HG02610 (cell line): ENCODE measurements around the gene CYRIA.
A peak's percentile ranks its signal among the peaks of the same experiment; 100 is the strongest.

Experiments used
- ATAC-seq: cut with Tn5 transposase; IDR thresholded peaks from one replicate; pipeline ENCODE4 v1.9.1; 2021; ENCODE audit warnings: mild to moderate bottlenecking, moderate library complexity; ENCODE audit not compliant: unreplicated experiment

Gene CYRIA

DNA sequence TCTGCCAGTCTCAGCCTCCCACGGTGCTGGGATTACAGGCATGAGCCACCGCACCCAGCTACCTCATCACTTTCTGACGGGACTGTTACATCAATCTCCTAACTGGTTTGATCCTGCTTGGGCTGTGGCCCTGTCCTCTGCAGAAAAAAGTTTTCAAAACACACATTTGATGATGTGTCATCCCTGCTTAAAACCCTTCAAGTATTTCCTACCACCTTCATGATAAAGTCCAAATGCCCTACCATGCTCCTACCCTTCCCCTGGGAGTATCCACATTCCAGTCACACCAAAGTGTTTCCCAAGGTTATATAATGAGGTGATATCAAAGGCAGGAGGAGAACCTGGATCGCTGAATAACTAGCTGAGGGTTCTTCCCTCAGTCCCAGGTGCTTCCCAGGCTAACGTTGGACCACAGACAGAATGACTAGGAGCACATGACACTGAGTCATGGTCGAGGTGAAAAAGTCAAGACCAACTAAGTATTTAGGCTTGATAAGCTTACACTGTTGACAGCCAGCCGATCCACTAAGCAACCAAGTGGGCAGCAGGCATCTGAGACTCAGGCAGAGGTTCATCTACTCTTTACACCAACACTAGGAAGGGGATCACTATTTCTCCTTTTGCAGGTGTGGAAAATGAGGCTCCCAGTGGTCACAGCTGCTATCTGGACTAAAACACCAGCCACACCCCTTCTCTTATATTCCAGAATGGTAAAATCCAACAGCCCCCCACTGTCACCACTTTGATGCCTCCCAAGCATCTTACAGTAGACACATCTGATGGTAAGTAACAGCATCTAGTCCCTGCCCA is 31.8 kb downstream of the CYRIA start:
- no peak for ATAC-seq

DNA sequence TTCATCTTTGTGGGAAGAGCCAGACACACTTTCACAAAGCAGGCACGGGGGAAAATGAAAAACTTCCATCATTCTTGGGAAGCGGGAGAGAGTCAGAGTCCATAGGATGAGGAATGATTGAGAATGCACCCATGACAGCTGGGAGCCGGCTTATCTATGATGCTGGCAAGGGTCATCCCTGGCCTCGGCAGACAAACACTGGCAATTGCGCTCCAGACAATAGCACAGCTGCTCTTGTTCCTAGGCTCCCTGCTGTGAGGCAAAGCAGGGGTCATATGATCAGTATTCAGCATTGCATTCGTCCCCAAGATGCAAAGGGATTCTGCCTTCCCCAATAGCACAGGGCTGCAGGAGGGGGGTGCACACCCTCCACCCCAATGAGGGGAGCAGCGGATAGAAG is 33.0 kb downstream of the CYRIA start:
- no peak for ATAC-seq

DNA sequence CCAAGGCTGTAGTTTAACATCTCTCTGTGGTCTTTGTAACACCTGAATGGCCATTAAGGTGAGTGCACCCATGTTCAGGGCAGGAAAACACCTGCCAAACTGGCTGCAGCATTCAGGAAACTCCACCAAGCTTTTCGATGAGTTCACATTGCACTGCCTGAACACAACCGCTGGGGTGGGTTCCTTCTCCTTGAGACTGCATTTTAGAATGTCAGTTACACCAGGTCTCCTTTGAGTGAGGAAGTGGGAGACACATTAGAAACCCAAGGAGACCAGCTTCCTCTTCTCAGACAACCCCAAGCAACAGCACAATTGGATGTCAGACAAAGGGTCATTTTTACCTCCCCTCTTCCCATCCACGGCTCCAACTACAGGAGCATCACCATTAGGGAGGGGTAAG is 35.2 kb downstream of the CYRIA start:
- no peak for ATAC-seq

DNA sequence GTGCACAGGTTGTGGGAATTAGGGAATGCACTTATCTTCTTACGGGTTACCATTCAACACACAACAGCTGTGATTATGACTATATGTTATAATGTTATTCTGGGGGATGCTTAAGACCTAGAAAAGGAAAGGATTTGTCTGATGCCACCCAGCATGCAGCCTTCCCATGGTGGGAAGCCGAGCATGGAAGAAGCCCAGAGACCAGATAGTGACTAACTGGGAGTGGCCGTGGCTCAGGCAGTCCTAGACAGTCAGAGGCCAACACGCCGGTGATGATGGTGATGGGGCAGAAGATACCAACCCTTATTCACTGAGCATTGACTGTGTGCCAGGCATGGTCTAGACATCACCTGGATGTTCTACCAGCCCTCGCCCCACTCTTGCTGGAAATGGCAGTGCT is 35.9 kb downstream of the CYRIA start:
- no peak for ATAC-seq

DNA sequence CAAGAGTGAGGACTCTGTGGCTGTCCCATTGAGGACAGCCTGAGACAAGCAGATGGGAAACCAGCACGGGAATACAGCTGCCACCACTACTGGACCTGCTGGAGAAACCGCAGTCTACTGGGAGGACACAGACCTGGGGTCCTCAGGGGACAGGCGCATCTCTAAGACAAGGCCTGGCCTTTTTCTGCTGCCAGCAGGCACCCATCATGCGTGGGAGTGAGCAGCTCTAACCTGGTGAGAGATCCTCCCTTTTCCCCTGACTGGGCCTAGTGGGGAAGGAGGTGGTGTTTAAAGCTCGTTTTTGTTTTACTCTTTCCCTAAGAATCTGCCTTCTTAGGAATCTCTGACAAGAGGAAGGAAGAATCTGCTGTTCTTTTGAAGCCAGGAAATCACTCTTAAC is 36.6 kb downstream of the CYRIA start:
- ATAC-seq: no peak

DNA sequence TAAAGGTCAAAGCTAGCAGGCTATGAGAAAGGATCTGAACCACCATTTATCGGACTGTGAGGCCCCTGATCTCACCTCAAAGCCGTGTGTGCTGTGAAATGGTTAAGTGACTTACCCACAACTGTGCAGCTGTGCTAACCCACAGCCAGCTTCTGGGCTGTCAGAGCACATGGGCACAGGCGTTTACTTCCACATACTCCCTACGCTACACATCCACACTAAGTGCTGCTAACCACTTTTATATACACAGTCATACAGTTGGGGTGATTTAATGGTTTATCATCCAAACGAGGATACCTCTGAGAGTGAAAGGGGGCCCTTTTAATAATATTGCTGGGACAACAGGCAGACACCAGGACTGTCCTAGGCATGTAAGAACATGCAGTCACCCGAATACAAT is 37.3 kb downstream of the CYRIA start:
- no peak for ATAC-seq

DNA sequence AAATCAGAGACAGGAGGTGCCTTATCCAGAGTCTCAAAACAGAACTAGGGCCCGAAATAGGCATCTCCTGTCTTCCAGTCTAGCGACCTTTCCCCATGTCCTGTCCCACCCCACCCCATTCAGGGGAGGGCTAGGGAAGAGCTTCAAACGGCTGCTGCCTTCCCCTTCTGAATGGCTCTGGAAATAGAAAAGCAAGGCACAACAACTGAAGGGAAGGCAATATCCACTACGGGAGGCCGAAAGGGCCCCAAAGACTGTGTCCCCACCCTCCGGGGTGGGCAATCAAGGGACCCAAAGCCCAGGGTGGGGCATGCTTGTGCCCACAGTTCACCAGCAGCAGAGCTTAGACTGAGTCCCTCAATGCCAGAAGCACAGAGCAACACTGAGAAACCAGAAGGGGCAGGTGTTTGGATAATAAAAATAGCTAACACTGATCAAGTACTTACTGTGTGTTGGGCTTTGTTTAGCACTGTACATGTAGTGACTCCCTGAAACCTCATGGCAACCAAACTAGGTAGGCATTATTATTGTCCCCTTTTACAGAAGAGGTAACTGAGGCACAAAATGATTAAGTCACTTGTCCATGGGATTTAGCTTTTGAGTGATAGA is 38.5 kb downstream of the CYRIA start:
- no peak for ATAC-seq

DNA sequence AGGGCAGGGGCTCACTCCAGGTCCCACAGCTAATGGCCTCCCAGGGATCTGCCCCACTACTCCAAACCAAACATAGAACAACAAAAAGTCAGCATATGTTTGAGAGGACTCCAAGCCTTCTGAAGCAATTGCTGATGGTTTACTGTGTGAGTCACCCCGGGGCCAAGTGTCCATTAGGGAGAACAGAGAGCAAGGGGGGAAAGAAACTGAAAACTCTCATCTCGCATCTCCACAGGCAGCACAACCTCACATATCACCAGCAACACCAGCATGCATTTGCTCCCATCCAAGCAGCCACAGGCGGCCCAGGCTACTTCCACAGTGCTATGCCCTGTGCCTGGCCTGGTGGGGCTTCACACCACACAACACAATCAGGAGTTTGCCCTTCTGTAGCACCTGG is 39.1 kb downstream of the CYRIA start:
- ATAC-seq: no peak

DNA sequence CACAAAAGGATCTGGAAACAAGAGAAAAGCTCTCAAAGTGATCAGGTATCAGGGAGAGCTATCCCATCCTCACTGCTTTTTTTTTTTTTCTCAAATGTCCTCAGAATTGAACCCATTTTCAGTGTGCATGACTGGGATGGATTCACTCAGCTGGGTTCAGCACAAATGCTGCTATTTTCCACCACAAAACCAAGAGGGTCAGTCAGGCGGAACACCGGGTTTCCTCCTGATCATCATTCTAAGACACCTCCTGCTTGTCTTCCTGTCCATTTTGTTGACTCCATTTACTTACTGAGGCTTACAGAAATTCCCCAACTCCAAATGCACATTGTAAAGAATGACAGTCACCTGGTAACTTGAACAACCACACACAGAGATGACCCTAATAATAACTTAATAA is 39.9 kb downstream of the CYRIA start:
- ATAC-seq: peak; percentile 81

DNA sequence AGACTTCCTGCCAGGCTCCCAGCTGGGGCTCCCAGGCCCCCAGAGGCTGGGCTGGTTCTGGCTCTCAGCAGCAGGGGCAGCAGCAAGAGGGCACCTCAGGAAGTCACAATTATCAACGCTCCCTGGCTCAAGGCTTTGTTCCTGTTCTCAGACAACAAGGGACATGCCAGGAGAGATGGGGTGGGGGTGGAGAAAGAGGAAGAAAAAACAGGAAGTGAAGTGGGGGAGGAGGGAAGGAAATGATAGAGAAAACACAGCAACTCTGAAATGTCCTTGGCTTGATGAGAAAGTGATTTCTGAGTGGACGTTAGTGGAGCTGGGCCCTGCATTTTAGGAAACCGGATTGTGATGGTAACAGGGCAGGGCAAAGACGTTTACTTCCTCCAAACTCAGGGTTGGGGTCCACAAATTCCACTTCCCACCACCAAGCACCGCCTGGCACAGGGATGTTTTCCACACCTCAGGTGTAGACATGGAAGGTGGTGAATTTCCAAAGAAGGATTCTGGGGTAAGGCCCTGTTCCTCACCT is 40.4 kb downstream of the CYRIA start:
- no peak for ATAC-seq

DNA sequence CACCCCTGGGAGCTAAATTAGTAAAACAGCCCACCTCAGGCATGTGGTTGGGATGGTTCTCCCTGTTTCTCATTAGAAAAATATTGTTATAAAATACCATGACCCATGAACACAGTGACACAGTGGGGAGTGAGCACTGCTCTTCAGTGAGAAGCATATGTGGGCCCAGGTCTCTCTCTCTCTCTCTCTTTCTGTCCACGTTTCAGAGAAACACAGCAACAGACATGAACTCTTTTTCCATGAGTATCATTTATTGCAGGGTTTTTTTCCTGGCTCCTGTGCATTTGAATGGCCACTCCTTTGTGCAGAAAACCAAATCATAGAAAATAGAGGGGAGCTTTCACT is 41.2 kb downstream of the CYRIA start:
- no peak for ATAC-seq

DNA sequence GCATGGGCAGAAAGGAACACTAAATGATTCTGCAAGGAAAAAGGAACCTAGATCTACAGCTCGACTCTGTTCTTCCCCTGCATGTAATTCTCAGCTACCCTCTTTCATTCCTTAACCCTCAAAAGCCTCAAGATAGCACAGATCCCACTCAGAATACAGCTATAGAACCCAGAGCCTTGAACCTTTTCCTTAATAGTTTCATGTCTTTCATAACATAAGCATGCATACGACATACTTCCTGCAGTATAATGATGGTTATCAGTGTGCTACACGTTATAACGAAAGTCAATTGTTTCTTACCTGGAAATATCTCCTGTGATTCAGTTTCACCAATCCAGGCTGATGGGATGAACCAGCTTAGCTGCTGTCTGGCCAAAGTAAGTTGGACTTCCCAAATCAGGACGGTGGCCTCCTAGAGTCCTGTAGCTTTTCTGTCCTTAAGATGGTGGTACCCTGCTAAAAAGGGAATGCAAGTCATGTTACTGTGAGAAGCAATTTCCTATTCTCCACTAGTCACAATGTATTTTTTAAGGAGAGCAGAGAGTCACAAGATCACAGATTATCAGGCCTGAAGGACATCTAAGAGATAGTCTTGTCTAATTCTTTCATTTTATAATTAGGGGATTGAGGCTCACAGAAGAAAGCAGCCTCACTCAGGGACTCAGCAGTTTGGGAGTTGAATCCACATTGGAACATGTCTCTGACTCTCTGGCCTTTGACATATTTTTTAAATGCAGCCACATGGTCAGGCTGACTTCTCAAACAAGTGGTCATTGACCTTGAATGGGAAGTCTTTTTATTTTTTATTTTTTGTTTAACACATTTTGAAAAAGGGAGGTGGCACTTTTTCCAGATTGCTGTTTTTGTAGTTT is 41.8 kb downstream of the CYRIA start:
- ATAC-seq: no peak

DNA sequence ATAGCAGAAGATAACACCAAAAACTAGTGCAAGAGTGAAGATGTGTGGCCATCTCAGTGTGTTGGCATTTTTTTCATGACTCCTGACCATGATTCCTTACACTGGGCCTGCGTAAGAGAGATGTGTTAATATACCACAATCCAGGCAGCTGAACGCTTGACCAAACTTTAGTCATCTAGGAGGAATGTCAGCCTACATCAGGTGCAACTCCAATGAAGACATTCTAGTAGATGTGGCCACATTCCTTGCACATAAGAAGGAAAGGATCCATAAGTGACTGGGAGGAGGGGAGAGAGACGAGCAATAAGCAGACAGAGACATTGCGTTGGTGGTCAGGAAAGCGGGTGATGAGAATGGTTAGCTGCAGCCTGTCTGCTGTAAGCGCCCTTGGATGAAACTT is 42.6 kb downstream of the CYRIA start:
- no peak for ATAC-seq

DNA sequence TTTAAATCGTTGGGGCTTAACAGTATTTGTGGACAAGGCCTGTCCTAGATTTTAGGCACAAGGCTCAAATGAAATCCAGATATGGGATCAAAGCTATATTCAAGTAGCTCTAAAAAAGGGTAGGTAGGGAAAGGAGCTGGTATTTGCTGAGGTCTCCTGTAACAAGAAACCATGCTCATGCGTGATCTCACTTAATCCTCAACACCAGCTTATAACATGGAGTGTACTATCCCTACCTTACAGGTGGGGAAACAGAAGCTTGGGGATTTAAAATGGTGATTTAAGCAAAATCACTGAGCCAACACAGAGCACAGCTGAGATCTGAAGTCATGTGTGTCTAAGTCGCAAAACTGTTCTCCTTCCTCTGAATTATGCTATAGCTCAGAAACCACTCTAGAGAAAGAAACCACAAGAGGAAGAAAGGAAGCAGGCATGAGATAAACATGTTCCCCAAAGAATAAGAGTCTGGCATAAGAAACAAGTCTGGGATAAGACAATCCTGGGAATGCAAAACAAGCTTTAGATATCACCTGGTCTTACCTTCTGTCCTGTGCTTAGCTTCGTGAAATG is 43.1 kb downstream of the CYRIA start:
- ATAC-seq: no peak

DNA sequence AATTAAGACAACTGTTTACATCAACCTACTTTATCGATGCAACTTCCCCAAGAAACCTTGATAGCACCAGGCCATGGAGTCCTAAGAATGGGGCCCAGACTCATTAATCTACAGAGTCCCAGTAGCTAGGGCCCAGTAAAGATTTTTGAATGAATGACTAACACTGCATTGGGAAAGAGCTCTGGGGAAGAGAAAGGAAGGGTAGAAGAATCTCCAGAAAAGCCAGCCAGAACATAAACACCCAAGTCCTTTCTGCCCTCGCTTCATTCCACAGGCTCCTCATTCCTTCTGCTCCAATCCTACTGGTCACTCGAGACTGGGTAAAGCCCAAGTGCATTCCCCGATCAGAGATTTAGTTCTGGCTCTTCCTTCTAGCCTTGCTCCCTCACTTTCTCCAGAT is 44.3 kb downstream of the CYRIA start:
- no peak for ATAC-seq

DNA sequence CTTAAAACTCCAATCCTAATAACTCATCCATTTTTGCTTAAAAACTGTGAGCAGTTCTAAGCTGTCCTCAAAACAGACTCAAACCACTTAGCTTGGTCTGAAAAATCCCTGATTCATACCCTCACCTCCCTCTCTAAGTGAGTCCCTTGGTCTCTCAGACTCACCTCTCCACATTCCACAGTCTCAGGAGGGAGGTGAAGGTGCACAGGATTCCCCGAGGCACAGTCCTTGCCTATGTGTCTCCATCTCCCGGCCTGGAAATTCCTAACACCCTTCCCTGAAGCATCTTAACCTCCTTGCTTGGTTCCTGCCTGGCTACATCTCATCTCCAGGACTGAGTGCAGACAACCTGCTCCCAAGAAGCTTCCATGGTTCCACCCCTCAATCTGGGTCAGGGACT is 45.0 kb downstream of the CYRIA start:
- no peak for ATAC-seq

DNA sequence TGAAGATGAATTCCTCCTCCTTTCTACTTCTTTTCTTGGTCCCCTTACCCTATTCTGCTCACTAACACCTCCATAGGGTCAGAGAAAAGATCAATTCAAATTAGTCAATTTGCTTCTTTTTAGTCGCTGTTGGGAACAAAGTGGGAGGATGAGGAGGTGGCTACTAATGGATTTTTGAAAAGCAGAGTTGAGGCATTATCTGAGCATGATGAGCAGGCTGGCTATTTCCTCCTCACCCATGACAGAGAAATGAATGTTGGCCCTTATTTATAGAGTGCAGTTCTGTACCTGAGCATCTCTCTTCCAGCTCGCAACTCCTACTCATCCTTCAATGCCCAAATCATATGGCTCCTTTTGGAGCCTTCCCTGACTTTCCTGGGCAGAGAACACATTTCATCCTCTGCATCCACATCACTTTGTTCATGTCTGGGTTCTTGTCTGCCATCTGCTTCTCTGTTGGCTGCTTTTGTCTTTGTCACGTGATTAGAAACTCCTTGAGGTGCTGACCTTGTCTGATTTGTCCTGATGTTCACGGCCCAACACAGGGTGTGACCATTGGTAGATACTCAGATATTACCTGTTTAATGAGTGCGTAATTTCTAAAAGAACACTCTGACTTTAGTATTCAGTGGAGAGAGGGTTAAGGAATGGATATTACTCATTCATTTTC is 45.9 kb downstream of the CYRIA start:
- no peak for ATAC-seq

DNA sequence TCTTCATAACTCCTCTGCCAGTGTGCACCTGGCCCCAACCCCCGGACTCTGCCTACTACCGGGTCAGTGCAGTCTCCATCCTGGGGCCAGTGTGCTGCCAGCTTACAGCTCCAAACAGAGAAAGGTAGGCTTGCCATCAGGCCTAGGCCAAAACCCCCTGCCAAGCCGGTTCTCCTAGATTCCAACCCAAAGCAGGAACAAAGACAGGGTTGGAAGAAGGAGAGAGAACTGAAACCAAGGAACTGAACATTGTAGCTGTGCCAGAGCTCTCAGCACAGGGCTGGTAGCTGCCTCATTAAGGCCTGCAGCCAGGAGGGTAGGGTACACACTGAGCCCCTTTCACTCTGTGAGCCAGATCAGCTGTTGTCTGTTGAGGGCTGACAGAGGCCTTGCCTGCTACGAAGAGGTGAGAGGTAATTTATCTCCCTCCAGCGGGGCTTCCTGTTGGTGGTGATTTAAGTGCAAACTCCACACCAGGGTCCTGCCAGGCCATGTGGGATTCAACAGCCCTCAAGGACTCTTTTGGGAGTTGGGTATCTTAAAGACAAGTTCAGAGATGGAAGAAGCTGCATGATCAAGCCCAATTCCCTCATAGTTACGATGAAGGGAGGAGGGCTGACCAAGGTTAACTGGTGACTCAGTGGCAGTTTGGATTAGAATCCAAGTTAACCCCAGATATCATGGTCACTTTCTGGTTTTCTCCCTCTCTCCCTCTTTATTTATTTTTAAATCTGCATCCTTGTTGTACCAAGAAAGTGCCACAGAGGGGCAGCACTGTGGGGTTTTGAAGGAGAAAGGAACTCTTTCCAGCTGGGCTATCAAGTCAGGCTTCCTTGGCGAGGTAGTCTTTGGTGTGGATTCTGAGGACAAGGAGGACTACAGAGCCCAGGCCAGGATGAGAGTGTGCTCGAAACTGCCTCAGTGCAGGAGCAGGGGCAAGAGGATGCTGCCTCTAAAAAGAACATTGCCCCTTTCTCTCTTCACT is 48.1 kb downstream of the CYRIA start:
- ATAC-seq: no peak
